ENCODE measurements around the gene SLAMF9.

DNA sequence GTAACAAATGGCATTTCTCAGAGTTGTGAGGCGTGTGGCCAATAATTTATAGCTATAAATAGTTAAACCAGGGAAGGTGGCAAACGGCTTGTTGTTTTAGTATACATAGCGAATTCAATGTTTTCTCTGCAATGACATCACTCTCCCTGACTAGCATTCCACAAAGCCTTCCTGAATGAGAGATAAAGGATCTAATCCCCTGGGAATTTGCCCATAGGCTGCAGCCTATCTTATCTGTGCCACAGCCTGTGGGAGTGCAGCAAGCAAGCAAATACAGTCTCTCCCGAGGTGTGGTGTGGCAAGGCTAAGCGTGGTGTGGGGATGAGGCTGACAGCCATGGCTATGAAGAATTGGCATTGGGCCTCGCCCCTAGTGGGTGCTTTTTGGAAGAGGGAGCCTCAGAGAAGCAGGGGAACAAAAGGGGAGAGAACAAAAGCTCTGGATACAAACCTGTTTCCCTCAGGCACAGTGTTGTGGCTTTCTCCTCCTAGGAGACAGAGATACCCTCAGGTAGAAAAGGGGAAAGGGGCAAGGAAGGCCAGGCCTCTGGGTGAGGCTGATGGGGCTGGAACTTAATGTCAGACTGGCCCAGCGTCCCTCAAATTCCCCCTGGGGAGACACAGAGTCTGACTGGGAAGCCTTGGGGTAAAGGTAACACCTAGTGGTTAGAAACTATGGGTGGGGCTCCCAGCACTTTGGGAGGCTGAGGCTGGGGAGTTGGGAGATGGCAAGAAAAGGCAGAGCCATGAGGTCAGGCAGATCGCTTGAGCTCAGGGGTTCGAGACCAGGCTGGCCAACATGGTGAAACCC lies 37.6 kb downstream of the SLAMF9 start:
- no peak for TF ChIP-seq EZH2phosphoT487 (IDR thresholded peaks at IDR 0.05; ENCODE audit: borderline replicate concordance)
- no peak for TF ChIP-seq CTCF (conservative IDR thresholded peaks at IDR 0.05; ENCODE audit: low read length)
